GM18867 (cell line): ENCODE measurements around the gene RPS19BP1.

Experiments
- ATAC-seq: cut with Tn5 transposase; IDR thresholded peaks from one replicate; pipeline ENCODE4 v1.9.1; 2021; ENCODE audit warnings: mild to moderate bottlenecking, moderate library complexity; ENCODE audit not compliant: unreplicated experiment

The RPS19BP1 gene

DNA sequence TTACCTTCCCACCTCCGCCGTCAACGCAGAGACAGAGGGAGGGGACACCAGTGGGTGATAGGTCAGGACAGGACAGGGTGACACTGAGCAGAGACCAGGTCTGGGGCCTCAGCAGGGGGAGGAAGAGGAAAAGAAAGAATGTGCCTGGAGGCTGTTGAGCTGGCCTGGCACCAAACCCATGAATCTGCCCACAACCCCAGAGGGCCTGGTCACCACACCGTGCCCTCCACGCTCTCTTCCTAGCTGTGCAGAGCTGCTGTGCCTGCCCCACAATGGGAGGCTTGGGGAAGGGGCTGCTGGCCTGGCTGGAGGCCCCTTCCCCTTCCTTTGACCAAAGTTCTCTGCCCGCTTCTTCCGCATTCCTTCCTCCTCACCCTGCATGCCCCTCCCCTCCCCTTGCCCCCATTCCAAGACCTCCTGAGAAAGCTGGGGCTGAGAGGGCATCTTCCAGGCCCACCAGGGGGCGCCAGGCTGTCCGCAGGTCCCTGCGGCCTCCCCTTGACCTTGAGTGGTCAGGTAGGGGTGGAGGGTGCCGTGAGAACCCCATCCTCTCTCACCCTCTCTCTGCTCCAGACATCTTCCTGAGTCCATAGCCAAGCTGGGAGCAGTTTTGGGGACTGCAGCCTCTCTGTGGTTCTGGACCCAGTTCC, 27.0 kb upstream of the RPS19BP1 start:
- no peak for ATAC-seq

DNA sequence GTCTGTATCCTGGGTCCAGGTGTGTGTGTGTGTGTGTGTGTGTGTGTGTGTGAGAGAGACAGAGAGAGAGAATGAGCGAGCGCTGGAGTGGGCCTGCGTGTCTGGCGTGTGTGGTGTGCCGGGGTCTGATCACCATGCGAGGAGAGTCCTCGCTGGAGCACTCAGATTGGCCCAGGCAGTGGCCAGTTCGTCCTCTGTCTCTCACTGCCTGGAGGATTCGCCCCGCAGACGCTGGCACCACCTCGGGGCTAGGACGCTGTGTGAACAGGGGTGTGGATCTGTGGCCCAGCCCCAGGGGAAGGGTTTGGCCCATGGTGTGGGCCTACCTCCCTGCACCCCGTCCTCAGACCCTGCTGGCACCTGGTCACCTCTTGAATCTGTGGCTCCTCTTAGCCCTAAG, 26.4 kb upstream of the RPS19BP1 start:
- ATAC-seq = no peak

DNA sequence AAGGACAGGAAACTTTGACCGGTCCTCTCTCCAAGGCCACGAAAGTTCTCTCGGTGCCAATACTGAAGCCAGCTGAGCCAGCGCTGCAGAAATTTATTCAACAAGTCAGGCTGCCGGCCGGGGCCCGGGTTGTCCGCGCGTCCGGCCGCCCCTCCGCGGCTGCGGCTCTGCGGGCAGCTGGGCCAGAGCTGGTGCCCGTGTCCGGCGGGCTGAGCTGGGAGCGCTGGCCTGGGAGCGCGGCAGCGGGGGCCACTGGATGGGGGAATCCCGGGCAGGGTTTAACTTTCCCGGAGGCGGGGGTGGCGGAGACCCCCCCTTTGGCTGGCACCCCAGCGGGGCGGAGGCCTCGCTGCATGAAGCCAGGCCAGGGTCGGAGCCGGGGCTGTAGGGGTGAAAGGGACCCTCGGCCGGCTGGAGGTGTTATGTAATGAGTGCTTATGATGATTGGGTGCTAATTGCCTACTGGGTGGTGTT, 25.7 kb upstream of the RPS19BP1 start:
- no peak for ATAC-seq

DNA sequence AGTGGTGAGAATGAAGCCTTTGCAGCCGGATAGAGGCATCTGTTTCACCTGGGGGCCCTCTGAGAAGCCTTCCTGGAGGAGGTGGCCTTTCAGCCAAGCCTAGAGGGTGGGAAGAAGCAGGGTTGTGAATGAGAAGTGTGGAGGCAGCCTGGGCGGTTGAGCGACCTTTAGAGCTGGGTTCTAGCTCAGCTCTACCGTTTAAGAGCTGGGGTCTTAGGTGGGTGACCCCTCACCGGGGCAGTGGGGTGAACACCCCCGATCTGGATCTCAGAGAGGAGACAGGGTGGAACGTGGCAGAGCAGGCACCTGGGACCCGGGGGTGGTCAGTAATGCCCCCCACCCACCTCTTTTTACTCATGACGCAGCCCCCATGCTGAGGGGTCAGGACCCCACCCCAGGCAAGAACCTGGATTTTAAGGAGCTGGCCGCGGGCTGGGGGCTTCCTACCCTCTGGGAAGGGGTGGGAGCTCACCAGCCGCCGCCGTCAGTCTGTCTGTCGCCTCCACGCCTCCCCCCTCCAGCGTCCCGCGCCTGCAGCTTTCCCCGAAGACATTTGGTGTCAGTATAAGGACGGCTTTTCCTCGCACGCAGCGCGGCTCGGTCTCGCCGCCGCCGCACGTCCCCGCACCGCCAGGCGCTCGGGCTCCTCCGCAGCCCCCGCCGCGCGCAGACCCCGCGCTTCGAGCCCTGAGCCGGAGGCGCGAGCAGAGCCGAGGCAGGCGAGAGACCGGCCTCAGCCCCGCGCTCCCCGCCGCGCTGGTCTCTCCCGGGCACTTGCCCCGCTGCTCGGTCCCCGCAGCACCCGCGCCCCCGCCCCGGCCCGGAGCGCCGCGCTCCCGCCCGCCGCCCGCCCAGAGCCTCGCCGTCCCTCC, 24.7 kb upstream of the RPS19BP1 start:
- ATAC-seq = no peak

DNA sequence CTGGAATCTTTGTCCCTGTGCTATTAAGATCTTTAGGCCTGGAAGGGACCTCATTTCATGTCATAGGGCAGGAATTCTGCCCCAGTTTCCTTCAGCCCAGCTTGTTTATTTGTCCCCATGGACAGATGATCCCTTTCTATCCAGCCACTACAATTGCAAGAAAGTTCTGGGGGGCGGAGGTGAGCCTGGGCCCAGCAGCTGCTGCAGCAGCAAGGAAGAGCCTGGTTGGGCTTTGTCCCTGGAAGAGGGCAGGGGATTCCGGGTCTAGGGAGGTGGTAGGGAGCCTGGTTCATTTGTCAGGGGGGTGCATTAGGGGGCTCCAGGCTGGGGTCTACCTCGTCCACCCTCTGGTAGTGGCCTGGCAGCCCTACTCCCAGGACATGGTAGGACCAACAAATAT, 21.6 kb upstream of the RPS19BP1 start:
- ATAC-seq = no peak

DNA sequence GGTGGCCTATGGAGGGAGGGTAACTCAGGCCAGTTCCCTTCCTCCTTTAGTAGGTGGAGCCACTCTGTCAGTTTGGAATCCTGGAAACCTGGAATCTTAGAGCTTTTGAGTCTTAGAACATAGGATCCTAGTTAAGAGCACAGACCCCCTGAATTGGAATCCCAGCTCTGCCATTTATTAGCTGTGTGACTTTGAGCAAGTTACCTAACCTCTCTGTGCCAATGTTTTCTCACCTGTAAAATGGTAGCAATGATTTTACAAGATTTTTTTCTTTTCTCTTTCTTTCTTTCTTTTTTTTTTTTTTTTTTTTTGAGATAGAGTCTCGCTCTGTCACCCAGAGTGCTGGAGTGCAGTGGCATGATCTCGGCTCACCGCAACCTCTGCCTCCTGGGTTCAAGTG, 20.9 kb upstream of the RPS19BP1 start:
- no peak for ATAC-seq

DNA sequence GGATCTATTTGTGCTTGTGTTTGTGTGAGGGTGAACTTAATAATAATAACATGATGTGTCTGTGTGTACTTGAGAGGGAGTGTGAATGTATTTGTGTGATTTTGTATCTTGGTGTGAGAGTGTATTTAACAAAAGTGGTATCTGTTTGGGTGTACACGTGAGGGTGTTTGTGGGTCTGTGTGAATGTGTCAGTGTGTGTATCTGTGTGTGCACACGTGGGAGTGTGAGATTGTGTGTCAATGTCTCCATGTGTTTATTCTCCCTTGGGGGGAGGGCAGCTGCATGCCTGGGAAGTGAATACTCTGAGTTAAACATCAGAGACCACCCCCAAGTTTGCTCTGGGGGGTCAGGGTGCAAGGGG, 15.0 kb upstream of the RPS19BP1 start:
- no peak for ATAC-seq

DNA sequence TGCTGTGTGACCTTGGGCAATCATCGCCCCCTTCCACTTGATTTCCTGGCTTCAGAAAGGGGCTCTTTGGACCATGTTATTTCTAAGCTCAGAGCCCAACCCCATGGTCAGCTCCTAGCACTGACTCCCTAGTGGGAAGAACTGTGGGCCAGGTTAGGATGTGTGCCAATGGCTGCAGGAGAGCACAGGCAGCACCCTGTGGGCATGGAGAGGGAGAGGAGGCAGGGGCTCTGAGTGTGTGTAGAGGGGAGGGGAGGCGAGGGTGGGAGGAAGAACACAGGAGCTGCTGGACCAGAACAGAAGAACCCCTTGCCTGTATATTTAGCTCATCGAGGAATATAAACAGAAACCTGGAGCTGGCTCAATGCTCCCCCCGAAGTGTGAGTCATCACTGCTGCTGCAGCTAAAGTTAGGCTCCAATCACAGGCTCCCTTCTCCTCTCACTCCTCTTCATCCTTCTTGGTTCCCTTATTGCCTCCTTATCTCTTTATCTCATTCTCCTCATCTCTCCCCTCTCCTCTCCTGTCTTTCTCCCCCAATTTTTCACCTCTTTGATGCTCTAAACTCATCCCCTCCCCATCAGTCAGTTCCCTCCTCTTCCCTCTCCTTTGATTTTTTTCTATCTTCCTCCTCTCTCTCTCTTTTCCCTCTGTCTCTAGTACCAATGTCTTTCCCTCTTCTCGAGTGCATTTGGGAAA, 14.5 kb upstream of the RPS19BP1 start:
- no peak for ATAC-seq

DNA sequence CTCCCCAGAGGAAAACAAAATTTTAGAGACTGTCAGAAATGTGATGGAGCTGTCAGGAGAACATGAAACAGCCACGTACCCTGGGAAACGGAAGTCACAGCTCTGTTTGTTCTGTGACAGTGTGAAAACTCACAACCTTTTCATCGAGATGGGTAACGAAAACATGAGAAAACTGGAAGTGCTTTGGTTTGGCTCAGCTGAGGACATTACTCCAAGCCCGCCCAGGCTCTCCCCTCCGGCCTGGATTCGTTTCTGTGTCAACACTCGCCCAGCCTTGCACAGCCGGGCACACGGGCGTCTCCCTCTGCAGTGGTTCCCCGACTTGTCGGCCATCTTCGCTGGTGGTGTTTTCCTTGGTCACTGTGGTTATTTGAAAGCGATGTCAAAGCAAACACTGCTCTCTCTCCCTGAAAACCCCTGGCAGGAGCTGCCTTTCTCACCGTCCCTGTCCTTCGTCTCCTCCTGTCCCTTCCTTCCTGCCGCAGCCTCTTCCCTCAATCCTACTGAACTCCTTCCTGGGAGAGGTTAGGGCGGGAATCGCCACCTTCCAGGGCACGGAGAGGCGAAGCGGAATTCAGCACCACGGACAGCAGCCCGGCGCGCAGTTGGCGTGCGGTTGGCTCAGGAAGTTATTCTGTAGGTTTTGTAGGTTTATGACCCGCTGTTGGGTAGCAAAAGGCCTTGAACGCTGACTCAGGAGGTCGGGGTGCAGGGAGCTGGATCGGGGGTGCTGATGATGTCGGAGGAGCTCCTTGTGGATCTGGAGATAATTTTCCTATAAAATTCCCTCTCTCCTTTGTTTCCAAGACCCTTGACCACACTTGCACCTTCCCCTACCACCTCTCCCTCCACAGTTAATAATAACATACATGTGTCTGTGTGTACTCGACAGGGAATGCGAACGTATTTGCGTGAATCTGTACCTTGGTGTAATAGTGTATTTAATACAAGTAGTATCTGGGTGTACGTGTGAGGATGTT, 13.1 kb upstream of the RPS19BP1 start:
- ATAC-seq = no peak

DNA sequence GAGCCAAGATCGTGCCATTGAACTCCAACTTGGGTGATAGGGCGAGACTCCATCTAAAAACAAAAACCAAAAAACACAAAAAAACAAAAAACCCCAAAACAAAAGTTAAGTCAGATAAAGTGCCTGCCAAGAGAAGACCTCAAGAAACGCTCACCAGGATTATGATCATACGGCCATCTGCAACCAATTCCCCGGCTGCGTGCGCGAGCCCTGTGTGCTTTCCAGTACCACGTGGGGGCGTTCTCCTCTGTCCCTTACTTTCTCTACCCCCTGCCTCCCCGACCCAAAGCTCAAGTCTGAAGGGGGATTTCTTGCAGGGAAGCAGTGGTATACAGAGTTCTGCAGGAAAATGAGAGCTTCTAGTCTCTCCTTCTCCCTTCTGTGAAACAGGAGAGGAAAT, 10.5 kb upstream of the RPS19BP1 start:
- ATAC-seq = no peak

DNA sequence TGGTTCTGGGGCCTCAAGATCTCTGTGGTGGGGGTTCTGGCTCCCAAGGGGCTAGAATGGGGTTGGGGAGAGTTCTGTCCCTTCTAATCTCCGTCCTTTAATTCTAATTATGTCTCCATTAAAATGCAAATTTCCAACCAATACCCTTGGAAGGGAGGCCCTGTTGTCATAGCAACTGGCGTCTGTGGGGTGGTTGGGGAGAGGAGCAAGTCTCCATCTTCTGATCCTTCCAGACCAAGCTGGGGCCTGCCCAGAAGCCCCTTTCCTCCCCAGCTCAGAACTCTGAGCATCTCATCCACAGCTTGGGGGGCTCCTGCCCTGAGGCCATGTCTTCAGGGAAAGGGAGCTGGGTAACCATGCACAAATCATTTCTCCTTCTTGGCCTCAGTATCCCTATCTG, 5.4 kb upstream of the RPS19BP1 start:
- no peak for ATAC-seq

DNA sequence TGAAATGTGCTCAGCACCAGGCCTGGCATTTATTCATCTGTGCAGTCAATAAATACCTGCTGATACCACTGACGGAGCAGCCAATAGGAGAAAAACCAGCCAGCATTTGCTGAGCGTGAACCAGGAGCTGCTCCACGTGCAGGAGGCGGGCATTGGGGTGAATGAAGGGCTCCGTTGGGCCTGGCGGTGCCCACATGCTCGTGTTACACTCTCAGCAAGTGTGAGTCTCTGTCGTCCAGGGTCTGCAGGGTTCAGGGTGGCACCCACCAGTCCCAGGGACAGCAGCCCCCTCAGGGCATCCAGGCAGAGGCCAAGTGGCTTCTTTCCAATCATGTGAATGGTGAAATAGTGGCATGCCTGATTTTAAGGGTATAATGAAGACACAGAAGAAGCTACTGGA, 4.2 kb upstream of the RPS19BP1 start:
- ATAC-seq = no peak

DNA sequence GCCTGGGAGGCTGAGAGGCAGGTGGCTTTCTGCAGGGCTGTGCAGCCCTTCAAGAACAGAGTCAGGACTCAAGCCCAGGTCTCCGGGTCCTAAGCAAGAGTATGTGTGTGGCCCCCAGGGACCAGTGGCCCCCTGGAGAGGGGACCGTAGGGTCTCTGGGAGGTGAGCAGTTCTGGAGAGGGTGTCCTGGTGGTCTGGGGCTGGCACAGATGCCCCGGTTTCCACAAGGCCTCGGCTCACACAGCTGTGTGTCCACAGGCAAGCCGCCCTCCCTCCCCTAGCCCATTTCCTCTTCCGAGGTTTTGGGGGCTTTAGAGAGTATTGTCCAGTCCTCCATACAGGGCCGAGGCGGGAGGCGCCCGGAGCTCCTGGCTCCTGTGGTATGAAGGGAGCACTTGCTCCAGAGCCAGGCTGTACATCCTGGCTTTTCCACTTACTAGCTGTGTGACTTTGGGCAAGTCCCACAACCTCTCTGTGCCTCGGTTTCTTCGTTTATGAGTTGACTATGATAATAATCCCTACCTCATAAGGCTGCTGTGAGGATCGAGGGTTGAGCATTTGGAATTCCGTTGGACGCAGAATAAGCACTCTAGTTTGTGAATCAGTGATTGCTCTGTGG, 3.4 kb upstream of the RPS19BP1 start:
- no peak for ATAC-seq

DNA sequence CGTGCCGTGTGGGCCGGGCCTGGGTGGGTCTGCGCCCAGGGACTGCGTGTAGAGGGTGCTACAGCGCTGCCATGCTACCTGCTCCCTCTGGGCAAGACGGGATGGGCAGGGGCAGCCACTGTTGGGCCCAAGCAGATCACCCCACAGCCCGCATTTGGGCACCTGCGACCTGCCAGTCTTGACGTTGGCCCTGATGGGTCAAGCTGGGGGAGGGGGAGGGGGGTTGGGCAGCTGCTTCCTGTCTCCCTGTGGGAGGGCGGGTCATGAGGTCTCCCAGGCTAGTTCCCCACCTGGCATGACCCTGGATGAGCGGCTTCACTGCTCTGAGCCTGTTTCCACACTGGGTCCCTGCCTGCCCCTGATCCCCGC, 2.8 kb upstream of the RPS19BP1 start:
- ATAC-seq = no peak

DNA sequence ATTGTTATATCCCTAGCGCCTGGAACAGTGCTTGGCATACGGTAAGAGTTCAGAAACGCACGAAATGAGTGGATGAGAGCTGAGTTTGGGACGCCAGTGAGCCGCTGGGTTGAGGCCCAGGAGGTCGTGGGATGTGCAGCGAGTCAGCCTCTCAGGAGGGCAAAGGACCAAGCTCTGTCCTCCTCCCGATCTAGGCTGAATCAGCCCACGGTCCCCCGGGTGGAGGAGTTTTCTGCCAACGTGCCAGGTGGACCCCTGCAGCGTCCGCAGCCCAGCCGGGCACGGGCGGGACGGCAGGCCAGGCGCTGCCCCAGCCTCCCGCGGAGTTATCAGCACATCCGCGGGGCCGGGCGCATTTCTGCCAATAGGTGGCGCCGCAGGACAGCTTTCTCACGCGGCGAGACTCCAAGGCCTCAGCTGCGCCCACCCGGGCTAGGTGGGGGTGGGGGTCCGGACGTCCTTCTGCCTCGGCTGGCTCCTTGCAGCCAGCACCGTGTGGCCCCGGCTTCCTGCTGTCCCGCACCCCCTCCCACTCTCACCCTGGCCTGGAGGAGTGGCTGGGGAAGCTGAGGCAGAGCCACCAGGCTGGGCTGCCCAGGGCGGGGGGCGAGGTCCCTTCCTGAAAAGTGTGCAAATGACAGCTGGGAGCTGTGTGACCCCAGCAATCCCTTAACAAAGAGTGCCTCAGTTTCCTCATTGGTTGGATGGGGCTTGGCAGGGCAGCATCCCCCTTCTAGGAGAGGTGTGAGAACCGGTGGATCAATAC, 2.2 kb upstream of the RPS19BP1 start:
- no peak for ATAC-seq

DNA sequence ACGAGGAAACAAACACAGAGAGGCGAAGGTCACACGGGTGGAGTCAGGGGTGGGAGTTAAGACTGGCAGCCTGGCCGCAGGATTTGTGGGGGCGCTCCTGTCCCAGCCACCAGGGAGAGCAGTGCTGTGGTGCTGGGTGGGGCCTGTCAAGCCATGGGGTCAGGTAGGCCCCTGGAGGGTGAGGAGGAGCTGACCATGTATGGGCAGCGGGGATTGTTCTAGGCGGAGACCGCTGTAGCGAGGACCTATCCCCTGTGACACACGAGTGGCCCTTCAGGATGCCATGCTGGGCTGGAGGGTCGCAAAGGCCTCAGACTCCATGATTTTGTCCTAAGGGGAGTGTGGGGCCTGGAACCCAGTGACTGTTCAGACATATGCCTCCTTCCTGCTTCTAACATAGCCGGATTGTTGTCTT, 1.6 kb upstream of the RPS19BP1 start:
- no peak for ATAC-seq

DNA sequence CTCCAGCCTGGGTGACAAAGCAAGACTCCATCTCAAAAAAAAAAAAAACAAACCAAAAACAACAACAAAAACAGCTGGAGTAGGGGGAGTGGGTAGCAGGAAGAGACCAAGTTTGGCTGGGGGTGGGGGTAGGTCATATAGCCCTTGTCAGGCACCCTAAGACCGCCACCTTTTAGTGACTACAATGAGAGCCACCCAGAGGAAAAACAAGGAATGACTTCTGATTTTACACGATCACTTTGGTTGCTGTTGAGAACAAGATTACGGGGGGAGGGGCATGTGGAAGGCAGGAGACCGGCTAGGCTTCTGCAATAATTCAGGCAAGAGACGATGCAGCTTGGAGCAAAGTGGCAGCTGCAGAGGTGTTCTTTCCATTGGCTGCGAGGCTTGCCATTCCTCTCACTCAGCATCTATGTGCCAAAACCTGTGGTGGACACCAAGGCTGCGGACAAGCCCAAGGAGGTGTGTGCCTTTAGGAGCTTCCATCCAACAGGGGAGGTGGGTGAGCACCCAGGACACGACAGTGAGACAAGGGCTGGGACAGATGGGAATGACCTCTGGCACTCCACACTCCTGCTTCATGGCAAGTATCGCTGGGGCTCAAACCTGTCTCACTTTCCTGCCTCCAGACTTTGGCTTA, 1.7 kb downstream of the RPS19BP1 start:
- no peak for ATAC-seq

DNA sequence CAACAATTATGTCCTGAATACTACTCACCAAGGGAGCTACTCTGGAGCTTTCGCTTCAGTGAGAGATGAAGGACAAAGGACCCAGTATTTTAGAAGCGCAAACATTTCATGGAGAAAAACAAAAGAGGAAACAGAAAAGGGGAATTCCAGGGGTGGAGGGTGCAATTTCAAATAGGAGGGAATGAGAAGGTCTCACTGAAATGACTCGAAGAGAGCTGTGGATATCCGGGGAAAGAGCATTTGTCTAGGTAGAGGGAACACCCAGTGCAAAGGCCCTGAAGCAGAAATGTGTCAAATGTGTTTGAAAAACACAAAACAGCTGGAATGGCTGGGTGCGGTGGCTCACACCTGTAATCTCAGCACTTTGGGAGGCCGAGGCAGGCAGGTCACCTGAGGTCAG, 2.4 kb downstream of the RPS19BP1 start:
- no peak for ATAC-seq

DNA sequence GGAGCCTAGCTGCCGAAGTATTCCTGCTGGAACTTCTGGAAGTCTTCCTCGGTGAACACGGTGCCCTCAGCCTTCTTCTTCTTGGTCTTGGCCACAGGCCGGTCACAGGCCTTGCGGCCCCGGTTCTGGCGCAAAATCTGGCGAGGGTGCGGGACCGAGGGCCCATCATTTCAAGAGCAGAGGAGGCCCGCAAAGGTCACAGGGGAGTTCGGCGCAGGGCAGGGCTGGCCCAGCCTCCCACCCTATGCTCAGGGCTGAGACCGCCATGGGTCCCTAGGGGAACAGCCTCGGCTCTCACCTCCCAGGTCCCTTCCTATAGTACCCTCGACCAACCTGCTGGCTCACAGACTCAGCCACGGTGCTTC, 3.1 kb downstream of the RPS19BP1 start:
- ATAC-seq = no peak
